GM19043 (cell line): ENCODE measurements around the gene GSTM4.

ENCODE experiments used
- ATAC-seq: cut with Tn5 transposase; IDR thresholded peaks from one replicate; pipeline ENCODE4 v1.9.1; 2021; ENCODE audit warnings: low read depth; ENCODE audit not compliant: unreplicated experiment

The GSTM4 gene

GRCh38 chr1:109655615-109656519, at the start of gene GSTM4:
GSTM4 (plus strand) TSS chr1:109656099; CDS start chr1:109656390, 291 bp downstream.
- peak; percentile 86 for ATAC-seq

GRCh38 chr1:109609881-109610280, 46.0 kb upstream of the GSTM4 start:
- ATAC-seq, result no peak

DNA sequence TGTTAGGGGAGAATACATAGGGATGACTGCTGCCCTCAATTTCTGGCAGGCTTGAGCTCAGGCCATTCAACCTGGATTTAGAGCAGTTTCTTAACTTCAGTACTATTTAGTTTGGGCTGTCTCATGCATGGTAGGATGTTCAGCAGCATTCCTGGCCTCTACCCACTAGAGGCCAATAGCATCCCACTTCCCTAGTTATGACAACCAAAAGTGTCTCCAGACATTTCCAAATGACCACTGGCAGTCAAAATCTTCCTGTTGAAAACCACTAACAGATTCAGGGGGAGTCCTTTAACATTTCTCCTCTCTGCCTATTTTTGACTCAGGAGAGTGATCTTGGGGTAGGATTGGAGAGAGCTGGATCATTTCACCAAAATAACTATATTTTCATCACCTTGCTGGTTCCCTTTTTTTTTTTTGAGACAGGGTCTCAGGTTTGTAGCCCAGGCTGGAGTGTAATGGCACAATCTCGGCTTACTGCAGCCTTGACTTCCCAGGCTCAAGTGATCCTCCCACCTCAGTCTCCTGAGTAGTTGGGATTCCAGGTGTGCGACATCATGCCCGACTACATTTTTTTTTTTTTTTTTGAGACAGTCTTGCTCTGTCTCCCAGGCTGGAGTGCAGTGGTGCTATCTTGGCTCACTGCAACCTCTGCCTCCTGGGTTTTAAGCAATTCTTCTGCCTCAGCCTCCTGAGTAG, 45.1 kb upstream of the GSTM4 start:
- no peak for ATAC-seq

GRCh38 chr1:109611308-109611990, 44.5 kb upstream of the GSTM4 start:
- no peak for ATAC-seq

DNA sequence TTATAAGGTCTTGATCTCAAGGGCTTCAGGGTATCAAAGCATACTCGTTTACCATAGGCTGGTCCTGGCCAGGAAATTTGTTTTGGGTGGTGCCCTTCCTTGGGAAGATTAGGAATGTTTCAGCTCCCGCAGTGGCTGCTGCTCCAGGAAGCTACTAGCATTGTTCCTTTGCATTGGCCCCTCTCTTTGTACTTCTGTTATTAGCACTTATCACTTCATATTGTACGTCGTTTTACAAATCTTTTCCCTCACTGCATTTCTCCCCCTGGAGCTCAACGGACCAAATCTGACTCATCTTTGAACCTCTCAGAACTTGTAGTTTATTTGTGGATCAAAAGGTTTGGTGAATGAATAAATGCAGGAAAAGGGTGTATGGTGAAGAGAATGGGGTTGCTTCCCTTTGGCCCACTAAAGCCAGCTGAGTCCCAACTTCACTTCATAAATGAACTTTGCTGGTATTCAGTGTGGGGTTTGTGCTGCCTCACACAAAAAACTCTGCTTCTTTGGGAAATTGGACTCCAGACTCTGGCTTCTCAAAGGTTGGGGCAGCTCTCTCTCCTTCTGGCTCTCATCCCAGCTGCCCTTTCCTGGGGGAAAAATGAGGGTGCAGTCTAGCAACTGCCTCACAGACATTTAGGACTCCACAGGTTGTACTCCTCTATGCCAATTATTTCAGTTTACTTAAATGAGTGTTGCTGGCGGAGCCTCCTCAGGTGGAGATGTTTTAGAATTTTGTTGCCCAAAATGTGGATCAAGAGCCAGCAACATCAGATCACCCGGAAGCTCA, 42.3 kb upstream of the GSTM4 start:
- ATAC-seq, result no peak

GRCh38 chr1:109615879-109616278, 40.0 kb upstream of the GSTM4 start:
- ATAC-seq, result no peak

- no peak for ATAC-seq
These were observed 39.5 kb upstream of the GSTM4 start for GRCh38 chr1:109616391-109616790.

DNA sequence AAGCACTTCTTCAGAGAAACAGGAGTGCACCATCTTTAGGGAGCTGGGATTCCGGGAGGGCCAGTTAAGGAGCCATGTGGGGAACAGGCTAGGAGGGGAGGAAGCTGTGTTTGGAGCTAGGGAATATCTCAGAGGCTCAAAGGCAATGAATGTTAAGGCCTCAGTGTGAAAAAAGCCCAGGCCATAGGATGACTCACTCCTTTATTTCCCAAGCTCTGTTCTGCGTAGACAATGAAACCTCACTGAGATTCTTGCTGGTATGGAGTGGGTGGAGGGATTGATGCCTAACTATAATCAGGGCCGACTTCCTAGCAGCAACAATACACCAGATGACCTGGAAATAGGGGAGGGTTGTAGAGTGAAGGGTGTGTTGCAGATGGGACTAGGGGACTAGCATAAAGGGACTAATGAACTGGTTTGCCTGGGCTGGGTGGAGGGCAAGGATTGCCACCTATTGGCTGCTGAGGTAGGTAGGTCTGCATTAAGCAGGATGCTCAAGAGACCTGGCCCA, 38.6 kb upstream of the GSTM4 start:
- no peak for ATAC-seq

DNA sequence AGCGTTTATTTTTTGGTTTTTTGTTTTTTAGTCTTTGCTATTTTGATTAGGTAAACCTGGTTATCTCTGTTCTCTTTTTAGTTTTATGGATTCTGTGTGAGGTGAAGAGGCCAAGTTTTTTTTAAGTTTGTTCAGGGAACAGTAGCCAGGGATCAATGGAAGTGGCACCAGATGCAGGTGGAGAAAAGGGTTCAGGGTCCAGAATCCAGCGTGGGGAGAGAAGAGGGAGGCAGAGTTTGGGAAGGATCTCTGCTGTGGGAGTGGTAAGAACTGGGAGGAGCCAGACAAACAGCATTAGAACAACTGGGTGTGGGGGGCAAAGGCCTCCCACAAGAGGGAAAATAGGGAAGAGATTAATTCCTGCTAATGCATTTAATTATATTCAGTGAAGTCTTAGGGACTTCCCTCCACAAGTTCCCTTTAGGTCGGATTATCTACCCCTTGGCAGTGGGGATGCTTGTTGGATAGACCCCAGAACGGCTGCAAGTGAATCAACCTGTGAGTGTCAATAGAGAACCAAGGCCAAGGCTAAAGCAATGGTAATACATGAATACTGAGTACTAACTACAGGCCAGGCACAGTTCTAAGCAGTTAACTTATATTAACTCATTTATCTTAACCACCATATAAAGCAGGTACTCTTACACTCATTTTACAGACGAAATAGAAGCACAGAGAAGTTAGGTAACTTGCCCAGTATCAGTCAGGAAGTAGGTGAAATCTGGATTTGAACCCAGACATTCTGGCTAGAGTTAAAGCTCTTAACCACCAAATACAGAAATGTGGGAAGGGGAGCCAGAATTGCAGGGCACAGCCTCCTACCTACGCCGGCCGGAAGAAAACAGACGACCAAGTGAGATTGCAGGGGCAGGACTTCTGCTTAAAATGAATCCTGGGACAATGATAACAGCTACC, 37.0 kb upstream of the GSTM4 start:
- no peak for ATAC-seq

- peak; percentile 45 for ATAC-seq
These were observed 36.1 kb upstream of the GSTM4 start, which contains the start of the genes AMPD2 and GNAT2 for GRCh38 chr1:109619576-109620400. AMPD2 (plus strand) TSS chr1:109619837; CDS start chr1:109621176, 1,339 bp downstream. GNAT2 (minus strand) TSS chr1:109619616; CDS start chr1:109612870, 6,746 bp downstream.

DNA sequence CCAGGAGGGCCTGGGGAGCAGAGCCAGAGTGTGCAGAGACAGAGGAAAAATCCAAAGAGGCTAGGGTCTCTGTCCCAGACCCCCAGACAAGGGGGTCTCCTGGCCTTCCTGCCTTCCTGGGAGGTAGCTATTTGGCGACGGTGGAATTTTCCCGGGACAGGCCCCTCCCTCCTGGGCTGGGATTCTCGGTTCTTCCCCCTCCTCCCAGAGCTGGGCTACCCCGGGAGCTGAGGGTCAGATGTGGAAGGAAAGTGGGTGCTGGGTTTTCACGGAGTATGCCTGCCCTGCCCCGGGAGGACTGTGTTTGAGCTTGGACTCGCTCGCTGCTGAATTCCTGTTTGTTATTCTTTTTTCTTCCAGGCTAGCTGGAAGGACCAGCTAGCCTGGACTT, 35.5 kb upstream of the GSTM4 start:
- no peak for ATAC-seq

GRCh38 chr1:109620841-109621286, 35.0 kb upstream of the GSTM4 start:
- peak; percentile 78 for ATAC-seq

DNA sequence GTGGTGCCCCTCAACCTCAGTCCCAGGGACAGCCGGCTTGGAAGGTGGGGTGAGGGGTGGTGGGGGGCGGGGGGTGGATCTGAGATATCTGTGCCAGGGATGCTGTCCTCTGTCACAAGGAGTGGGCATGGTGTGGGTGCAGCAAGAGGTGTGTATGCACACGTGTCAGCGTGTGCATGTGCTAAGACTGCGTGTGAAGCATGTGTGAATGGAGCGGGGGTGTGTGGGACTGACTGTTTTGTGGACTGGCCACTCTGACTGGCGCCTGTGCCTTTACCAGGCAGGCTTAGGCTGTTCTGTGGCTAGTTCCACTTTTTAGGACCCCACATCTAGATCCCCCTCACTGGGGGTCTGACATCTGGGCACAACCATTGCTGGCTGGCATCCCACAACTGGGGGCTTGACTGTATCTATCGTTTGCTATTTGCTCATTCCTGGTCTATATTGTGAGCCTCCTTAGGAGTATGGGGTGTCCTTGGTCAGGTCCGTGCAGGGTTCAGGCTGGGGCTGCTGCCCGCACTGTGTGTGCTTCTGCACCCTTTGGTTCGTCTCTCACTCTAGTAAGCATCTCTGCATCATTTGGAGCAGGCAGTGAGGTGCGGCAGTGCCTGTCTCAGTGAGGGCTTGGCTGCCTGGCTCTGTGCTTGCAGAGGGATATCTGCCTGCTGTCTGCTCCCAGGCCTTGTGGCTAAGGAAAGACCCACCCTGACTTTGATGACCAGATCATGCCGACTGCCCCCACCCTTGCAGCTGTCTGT, 34.3 kb upstream of the GSTM4 start:
- ATAC-seq, result no peak

- no peak for ATAC-seq
These were observed 33.6 kb upstream of the GSTM4 start for GRCh38 chr1:109622137-109622892.

- no peak for ATAC-seq
These were observed 33.0 kb upstream of the GSTM4 start for GRCh38 chr1:109622895-109623294.

- ATAC-seq, result no peak
These were observed 32.2 kb upstream of the GSTM4 start for GRCh38 chr1:109623601-109624161.
